ENCODE results near the gene TOM1L1.

DNA sequence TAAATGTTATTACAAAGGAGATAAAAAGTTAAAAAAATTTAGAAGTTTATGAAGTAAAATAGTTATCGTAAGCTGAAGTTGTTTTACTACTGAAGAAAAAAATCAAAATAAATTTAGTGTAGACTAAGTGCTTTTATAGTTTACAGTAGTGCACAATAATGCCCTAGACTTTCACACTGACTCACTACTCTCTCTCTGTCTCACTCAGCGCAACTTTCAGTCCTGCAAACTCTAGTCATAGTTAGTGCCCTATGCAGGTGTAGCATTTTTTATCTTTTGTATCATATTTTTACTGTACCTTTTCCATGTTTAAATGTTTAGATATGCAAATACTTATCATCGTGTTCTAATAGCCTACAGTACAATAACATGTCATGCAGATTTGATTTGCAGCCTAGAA lies 17.7 kb upstream of the TOM1L1 start:
- TF ChIP-seq, protein P1, sequence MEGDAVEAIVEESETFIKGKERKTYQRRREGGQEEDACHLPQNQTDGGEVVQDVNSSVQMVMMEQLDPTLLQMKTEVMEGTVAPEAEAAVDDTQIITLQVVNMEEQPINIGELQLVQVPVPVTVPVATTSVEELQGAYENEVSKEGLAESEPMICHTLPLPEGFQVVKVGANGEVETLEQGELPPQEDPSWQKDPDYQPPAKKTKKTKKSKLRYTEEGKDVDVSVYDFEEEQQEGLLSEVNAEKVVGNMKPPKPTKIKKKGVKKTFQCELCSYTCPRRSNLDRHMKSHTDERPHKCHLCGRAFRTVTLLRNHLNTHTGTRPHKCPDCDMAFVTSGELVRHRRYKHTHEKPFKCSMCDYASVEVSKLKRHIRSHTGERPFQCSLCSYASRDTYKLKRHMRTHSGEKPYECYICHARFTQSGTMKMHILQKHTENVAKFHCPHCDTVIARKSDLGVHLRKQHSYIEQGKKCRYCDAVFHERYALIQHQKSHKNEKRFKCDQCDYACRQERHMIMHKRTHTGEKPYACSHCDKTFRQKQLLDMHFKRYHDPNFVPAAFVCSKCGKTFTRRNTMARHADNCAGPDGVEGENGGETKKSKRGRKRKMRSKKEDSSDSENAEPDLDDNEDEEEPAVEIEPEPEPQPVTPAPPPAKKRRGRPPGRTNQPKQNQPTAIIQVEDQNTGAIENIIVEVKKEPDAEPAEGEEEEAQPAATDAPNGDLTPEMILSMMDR (IDR thresholded peaks at IDR 0.05), result no peak
- TF ChIP-seq POLR2A (IDR thresholded peaks at IDR 0.05), result no peak

Measured in sigmoid colon (tissue), 3 donors.